GM08714 (cell line): ENCODE data around the gene SPTBN1.

Experiments
- H3K4me3 ChIP-seq: fragments of 200-500 bp; sonication (Bioruptor generic); 2 replicates; pipeline ENCODE4 v1.5.1; 2014; ENCODE audit warnings: mild to moderate bottlenecking, low read length, inconsistent platforms
- ZNF274 ChIP-seq: IDR thresholded peaks from 2 replicates; pipeline ENCODE4 v1.6.1; 2012; ENCODE audit warnings: mild to moderate bottlenecking, low read depth, low read length

The SPTBN1 gene

GRCh38 chr2:54589038-54589339 lies 132.9 kb downstream of the SPTBN1 start:
- peak overlapping the region; percentile 16; the same call in 1 of the 2 replicates for H3K4me3 ChIP-seq
- TF ChIP-seq ZNF274: no peak

GRCh38 chr2:54589340-54590215 lies 133.5 kb downstream of the SPTBN1 start:
- peak overlapping the region; percentile 16; the same call in 1 of the 2 replicates for H3K4me3 ChIP-seq
- no peak for TF ChIP-seq ZNF274

GRCh38 chr2:54590216-54591120 lies 134.3 kb downstream of the SPTBN1 start:
- H3K4me3 ChIP-seq: no peak overlapping the region; the same call in 1 of the 2 replicates
- no peak for TF ChIP-seq ZNF274

- TF ChIP-seq ZNF274: no peak
- no peak overlapping the region for H3K4me3 ChIP-seq
These were observed 135.4 kb downstream of the SPTBN1 start for GRCh38 chr2:54591551-54591950.

GRCh38 chr2:54593249-54593648 lies 137.1 kb downstream of the SPTBN1 start:
- no peak overlapping the region; the same call in 1 of the 2 replicates for H3K4me3 ChIP-seq
- no peak for TF ChIP-seq ZNF274

GRCh38 chr2:54594048-54594447 lies 137.9 kb downstream of the SPTBN1 start:
- TF ChIP-seq ZNF274: no peak

GRCh38 chr2:54595161-54595803 lies 139.2 kb downstream of the SPTBN1 start:
- no peak overlapping the region for H3K4me3 ChIP-seq
- TF ChIP-seq ZNF274: no peak

More at GRCh38 chr2:54594048-54594447, 137.9 kb downstream of the SPTBN1 start:
- no peak overlapping the region for H3K4me3 ChIP-seq

- no peak for TF ChIP-seq ZNF274
- H3K4me3 ChIP-seq: peak overlapping the region; percentile 1; the same call in 1 of the 2 replicates
These were observed 140.1 kb downstream of the SPTBN1 start for GRCh38 chr2:54595999-54596902.

- H3K4me3 ChIP-seq: no peak overlapping the region
These were observed 141.2 kb downstream of the SPTBN1 start for GRCh38 chr2:54597153-54597848.

GRCh38 chr2:54598347-54599325 lies 142.5 kb downstream of the SPTBN1 start:
- no peak for TF ChIP-seq ZNF274
- no peak overlapping the region for H3K4me3 ChIP-seq

More at GRCh38 chr2:54597153-54597848, 141.2 kb downstream of the SPTBN1 start:
- no peak for TF ChIP-seq ZNF274

GRCh38 chr2:54599326-54599710 lies 143.2 kb downstream of the SPTBN1 start:
- H3K4me3 ChIP-seq: no peak overlapping the region
- no peak for TF ChIP-seq ZNF274
